HG03439 (cell line): ENCODE measurements around the gene OLFM2.
A peak's percentile ranks its signal among the peaks of the same experiment; 100 is the strongest.
"Not testable (repeated sequence)": the region's sequence is repeated elsewhere in the genome, so short reads cannot be mapped to it uniquely, and the experiment has no call there.

Experiments
- ATAC-seq: cut with Tn5 transposase; IDR thresholded peaks from one replicate; pipeline ENCODE4 v1.9.1; 2021; ENCODE audit warnings: mild to moderate bottlenecking, moderate library complexity; ENCODE audit not compliant: unreplicated experiment

Gene OLFM2

DNA sequence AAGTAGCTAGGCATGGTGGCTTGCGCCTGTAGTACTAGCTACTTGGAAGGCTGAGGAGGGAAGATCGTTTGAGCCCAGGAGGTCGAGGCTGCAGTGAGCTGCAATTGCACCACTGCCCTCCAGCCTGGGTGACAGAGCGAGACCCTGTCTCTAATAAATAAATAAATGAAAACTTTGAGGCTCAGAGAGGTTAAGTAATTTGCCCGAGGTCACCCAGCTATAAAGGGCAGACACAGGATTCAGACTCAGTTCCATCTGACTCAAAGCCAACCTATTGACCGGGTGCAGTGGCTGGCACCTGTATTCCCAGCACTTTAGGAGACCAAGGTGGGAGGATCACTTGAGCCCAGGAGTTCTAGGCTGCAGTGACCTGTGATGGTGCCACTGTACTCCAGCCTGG, 7.4 kb upstream of the OLFM2 start:
- no peak for ATAC-seq

DNA sequence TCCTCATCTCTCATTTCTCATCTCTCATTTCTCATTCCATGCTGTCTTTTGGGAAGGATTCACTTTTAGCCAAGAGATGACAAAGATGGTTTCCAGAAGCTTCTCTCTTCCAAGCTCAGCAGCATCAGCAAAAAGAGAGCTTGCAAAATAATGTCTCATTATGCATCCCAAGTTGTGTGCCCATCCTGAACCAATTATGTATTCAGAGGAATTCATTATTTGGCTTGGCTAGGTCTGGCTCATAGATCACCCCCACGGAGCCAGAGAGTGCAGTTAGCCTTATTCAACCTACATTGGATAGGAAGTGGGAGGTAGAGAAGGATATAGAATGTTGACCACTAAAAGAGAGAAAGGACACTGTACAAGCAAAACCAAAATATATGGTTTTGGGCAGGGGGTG, 5.4 kb upstream of the OLFM2 start:
- no peak for ATAC-seq

DNA sequence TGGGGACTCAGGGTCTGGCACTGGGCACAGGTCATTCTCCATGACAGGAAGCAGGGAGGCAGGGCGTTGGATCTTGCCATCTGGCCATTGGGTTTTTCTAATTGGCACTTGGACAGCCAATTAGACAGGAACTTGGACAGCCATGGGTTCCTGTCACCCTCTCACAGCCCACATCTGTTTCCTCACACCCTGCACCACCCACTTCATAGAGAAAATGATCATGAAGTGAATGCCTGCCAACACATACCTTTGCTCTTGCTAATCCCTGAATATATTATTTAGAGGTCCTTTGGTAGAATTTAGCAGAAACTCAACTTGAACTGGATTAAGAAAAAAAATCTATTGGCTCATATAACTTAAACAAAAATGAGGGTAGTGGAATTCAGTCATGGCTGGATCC, 4.9 kb upstream of the OLFM2 start:
- ATAC-seq = no peak

DNA sequence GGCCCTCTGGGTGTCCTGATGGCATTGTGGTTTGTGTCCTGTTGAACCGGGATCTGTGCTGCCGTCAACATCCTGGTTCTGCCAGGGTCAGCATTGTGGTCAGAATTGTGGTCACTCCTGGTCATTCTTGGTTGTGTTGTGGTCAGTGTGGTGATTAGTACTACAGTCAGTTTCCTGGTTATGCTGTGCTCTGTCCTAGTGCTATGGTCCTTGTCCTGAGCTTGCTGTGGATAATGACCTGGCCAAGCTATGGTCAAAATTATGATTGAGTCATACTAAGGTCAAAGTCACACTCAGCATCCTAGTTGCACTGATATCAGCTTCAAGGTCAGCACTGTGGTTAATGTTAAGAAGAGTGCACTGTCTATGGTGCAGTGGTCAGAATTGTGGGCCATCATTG, 4.5 kb upstream of the OLFM2 start:
- ATAC-seq = no peak

DNA sequence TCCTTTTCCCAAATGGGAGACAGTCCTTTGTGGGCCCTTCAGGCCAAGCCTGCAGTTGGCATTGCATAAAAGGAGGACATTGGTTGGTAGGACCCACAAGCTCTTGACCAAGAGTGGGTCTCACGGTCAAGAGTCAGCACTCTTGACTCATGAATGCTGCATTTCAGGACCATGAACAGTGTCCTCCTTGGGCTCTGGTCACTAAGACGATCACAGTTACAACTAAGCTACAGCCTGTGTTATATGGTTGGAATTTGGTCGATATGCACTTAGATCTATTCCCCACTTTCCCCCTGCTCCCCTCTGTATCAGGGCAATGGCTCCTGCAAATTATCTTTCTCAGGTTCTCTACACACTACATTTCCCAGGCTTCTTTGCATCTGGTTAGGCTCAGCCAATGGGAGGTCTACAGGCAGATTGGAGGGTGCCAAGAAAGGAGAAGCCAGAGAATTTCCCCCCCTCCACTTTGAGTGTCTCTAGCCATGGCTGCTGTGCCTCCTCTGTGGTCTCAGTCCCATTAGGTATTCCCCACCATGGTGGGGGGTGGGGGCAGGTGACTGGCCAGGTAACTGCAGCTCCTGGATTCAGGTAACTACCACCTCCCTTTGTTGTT, 3.1 kb upstream of the OLFM2 start:
- no peak for ATAC-seq

DNA sequence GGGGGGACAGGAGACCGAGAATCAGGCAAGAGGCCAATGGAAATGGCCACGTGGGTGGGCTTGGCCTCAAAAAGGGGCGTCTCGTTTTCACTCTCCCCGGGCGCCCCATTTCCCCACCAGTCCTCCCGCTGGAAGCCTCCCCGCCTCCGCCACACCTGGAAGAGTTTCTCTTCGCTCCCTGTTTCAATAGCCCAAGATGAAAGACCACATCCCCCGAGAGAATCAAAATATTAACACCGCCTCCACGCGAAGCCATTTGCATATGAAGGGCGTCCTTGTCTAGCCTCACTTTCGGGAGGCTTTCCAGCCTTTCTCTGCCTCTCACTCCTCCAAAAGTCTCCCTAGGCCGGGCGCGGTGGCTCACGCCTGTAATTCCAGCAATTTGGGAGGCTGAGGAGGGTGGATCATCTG, 691 bp upstream of the OLFM2 start:
- no peak for ATAC-seq

DNA sequence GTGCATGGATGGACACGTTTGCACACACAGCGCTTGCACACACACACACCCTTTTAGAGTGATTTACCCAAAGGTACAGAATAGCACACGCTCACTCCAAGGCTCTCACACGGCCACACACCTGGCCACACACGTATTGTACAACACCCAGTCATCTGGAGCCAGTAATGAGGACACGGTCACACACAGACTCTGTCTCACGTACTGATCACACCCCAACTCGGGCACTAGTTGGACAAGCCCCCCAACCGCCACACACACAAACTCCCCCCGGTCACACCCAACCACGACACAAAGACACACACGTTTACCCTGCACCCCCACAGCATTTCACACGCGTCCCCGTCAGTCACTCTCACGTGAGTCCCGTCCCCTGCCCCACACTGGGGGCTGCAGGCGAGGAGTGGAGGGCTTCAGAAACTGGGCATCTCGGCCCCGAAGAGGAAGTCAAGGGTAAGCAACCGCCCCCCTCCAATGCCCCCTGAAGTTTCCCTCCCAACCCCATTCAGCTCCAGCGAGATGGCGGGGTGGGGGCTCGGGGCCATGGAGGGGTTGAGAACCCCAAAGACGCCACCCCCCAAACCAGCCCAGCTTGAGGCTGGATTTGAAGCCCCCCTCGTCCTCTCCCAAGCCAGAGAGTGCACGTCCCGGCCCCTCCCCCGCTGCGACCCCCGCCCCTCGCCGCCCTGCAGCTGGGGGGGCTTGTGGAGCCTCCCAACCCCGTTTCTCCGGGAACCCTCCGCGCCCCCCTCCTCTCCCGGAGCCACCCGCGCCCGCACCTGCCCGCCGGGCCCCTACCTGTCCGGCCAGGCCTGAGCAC, 599 bp downstream of the OLFM2 start:
- ATAC-seq = no peak

DNA sequence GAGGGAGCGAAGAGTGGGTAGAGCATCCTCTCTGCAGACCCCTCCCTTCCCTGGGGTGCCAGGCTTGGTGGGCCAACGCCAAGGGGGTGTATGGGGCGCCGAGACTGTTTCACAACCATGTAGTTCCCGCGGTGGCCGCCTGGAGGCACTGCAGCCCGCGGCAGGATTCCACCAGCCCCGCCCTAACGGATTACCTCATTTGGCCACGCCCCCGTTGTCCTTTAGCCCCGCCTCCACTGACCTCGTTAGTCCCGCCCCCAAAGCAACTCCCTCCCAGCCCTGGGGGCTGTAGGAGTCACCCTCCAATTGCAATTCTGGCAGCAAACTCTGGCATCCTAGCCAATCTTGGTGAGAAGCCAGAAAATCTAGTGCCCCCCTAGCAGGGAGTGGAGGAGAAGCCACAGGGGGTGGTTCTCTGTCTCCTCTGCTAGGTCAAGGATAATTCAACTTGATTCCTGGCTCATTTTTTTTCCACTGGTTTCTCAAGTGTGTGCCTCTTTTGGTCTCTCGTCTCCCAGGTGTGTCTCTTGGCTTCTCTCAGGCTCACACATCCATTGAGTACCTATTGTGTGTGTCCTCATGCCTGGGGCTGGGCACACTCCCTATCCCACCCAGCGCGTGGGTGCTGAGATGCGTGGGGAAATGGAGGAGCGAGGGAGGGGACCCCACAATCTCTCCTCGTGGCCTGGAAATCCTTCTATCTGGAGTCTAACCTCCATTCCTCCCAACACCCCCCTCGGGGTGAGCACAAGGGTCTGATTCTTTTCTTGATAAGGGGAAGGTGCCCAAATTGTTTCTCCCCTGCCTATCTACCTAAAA, 2.0 kb downstream of the OLFM2 start:
- peak; percentile 42 for ATAC-seq

DNA sequence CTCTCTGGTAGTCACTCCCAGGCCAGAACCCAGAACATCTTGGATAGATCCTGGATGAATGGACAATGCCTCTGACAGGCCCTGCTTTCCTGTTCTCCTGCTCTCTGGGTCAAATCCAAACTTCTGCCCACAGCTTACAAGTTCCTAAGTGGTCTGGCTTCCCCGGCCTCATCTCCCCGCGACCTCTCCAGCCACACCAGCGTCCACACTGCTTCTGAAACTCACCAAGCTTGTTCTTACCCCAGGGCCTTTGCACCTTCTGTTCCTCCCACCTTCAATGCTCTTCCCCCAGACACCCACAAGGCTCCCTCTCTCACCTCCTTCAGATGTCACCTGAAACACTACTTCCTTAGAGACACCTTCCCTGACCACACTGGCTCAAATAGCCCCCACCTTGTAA, 3.5 kb downstream of the OLFM2 start:
- ATAC-seq = no peak

DNA sequence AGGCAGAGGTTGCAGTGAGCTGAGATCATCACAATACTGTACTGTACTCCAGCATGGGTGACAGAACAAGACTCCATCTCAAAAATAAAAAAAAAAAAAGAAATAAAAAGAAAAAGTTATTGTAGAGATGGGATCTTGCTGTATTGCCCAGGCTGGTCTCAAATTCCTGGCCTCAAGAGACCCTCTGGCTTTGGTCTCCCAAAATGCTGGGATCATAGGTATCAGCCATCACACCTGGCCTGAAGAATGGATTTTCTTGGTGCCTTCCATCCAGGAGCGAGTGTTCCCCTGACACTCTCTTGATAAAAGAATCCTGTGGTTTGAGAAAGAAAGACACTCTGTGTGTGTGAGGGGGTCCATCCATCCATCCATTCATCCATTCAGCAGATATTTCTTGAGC, 4.7 kb downstream of the OLFM2 start:
- no peak for ATAC-seq

DNA sequence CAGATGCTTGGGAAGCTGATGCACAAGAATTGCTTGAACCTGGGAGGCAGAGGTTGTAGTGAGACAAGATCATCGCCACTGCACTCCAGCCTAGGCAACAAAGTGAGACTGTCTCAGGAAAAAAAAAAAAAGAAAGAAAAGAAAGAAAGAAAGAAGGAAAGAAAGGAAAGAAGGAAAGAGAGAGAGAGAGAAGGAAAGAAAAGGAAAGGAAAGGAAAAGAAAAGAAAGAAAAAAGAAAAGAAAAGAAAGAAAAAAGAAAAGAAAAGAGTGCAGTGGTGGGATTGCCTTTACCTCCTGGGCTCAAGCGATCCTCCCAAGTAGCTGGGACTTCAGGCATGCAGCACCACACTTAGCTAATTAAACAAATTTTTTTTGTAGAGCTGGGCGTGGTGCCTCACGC, 12.9 kb downstream of the OLFM2 start:
- ATAC-seq = no peak

DNA sequence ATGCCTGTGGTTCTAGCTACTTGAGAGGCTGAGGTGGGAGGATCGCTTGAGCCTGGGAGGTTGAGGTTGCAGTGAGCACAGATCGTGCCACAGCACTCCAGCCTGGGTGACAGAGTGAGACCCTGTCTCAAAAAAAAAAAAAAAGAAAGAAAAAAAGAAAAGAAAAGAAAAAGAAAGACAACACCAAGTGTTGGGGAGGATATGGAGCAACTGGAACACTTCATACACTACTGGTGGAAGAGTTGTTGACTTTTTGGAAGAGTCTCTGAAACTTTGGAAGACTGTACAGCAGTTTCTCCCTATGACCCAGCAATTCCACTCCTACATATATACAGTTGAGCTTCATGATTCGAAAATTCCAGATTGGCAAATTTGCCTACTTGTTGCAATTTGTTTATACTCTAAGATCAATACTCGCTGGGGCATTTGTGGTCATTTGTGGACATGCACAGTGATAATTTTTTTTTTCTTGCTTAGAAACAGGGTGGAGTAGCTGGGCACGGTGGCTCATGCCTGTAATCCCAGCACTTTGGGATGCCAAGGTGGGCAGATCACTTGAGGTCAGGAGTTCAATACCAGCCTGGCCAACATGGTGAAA, 13.4 kb downstream of the OLFM2 start:
- ATAC-seq = not testable (repeated sequence)

DNA sequence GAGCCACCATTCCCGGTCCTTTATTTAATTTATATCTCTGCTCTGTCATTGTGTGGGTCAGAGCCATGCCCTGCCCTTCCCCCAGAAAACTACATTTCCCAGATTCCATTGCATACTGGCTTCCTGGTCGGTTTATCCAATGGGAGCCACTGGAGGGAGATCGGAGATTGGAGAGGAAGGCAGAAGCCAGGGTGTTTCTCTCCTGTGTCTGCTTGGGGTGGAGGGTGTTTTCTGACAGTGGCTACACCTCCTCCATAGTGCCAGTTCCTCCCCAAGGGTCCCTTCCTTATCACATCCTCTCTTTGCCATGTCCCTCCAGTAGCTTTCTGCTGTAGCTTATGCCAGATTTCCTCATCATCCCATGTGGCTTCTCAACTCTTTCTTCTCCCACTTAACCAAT, 19.0 kb downstream of the OLFM2 start:
- ATAC-seq = no peak

DNA sequence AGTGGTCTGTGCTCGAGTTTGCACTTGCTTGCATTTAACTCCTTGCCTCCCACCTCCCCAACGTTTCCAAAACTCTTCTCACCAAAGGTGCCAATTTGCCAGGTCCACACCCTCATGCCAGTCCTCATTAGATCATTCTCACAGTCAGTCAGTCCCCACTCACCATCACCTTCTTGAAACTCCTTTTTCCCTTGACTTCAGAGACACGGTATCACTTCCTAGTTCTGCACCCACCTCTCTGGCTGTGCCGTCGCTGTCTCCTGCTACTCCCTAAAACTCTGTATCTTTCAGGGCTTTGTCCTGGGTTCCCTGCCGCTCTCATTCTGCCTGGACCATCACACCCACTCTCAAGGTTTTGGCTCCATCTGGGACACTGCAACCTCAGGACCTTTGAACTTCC, 19.6 kb downstream of the OLFM2 start:
- no peak for ATAC-seq

DNA sequence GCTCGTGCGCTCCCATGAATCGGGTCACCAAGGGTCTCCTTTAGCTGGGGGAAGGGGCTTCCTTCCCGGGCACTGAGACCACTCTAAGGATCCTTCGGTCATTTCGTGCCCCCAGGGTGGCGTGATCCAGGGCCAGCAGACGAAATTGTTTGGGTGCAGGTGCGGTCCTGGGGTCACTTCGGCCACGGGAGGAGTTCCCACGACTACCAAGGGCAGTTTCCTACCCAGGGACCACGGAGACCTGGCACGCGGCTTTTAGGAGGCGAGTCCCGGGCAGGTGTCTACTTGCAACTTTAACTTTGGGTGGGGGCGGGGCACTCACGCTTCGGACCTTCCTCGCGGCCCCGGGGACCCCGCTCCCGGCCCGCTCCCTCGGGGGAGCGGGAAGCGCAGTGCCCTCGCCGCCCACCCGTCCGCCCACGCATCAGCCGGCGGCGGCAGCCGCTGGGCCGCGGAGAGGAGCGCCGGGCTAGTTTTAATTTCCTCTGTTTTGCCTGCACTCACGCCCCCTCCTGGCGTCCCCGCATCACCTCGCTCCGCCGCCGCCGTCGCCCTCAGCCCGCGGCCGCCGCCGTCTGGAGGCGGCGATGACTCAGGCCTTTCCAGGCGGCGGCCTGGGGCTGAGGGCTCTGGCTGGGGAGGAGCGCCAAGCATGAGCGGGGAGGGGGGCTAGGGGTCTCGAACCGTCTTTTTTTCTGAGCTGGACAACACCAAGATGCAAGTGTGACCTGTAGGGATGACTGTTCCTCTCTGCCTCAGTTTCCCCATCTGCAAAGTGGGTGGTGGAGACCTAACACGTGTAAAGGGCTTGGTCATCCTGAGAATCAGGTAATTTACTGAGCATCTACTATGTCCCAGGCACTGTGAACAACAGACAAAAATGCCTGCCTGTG, 21.8 kb downstream of the OLFM2 start:
- ATAC-seq = peak; percentile 59

DNA sequence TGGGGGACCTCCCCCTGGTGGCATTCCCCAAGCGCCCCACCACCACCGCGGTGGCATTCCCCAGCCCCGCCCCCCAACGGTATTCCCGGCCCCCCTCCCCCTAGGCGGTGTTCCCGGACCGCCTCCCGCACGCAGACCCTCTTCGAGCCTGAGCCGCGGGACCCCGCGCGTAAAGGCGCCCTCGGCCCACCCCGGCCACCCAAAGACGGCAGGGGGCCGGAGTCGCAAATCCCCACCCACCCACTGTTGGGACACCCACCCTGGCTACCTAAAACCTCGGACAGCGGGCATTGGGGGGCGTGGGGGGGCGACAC, 22.4 kb downstream of the OLFM2 start:
- ATAC-seq = no peak

DNA sequence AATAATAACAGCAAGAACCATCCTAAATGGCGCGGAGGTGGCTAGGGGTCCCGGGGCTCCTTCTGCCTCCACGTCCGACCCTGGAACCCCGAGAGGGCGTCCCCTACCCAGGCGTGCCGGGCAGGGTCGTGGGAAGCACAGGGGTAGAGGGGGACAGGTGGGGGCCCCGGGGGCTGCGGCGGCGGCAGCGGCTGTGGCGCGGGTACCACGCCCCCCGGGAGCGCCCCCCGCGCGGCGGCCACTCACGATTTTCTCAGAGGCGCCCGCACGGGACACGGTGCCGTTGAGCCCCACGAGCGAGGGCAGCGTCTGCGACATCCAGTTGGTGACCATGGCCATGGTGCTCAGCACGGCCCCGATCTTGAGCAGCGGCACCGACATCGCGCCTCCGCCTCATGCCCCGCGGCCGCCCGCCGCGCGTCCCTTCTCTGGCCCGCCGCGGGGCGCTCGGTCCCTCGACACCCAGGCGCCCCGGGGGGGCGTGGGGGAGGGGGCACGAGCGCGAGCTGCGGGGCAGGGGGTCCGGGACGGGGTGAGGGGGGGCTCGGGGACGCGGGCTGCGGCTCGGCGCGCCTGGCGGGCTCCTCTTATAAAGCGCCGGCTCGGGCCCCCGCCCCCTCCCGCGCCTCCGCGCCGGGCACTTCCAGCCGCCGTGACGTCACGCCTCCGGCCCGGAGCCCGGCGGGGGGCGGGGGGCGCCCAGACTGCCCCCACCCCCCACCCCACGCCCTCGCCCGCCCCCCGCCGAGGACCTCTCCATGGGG, 22.9 kb downstream of the OLFM2 start:
- ATAC-seq = no peak

DNA sequence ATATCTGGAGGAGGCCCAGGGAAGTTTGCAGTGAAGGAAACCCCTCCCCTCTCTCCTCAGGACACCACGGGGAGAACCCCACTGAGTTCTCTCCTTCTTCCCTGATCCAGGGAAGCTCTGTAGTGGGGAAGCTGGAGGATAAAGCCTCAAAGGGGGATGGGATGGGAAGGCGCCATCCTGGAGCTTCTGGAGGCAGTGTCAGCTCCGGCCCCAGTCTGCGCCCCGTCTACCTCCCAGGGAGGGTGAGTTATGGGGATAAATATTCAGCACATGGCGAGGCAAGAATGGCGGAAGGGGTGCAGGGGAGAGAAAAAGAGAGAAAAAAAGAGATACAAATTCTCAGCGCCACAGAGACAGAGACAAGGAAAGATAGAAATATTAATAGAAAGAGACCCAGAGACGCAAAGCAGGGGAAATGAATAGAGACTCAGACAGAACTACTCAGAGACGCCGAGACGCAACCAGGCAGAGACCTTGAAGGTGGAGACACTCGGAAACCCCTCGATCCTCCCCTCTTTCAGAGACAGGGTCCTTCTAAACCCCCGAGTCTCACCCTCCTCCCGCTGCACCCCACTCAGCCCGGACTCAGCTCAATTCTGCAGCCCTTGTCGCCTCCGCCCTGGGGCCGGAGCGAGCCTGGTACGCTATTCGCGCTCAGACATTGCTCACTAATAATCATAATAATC, 23.6 kb downstream of the OLFM2 start:
- no peak for ATAC-seq

DNA sequence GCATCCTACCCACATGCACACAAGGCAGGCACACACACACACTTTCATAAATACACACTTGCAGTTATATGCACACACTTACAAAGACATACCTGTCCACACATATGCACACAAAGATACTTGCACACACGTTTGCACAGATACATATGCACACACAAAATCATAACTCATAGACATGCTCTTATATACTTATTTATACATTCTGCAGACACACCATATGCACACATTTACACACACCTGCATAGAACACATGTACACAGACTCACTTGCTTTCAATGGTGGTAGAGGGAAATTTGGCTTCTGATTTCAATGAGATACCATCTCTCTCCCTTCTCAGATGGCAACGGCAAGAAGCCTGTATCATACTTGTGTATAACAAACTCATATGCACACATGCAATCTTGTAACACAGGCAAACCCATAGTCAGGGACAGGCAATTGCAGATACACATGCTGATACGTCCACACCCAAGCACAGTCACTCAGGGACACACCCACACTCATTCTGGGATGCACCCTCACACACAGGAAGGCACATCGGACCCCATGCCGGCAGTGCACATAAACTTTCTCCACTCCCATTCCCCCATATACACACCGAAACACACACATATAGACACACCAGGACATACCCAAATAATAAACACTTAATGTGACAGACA, 24.7 kb downstream of the OLFM2 start:
- ATAC-seq = no peak
